Glomerular endothelial cell (primary cell): Measurements from ENCODE around the gene TNFAIP8L2. TPM values are rescaled to one million over a fixed set of nuclear protein-coding genes. Genes with fewer than 3 reads are reported as not detected.

Experiments
- DNase-seq: peaks from one replicate; pipeline ENCODE4 v3.0.0-alpha.2; 2011; ENCODE audit warnings: low read depth, low spot score; ENCODE audit errors: extremely low read depth
- total RNA-seq: library from RNA; depleted of rRNA; stranded (reverse); fragments of >200 nt; gene quantifications from 2 replicates; pipeline ENCODE4 v1.2.3, GENCODE V29; 2015

The TNFAIP8L2 gene
- total RNA-seq: not detected in 2 replicates

DNA sequence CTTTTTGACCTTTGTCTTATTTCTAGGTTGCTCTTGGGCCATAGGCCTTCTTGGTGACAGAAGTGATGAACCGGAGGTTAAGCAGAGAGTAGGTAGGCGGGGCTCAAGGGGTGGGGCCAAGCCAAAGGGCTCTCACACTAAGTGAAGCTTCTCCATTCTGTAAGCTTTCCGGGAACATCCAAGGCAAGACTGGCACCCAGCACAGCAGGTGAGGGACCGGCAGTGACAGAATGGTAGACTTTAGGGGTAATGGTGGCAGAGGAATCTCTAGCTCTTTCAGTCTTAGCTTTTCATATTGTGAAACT lies at the start of gene TNFAIP8L2:
TNFAIP8L2 (plus strand) TSS at position 135 of the 305 bp plus-strand sequence. CDS start 2,049 bp downstream, outside the sequence.
- DNase-seq: no peak

DNA sequence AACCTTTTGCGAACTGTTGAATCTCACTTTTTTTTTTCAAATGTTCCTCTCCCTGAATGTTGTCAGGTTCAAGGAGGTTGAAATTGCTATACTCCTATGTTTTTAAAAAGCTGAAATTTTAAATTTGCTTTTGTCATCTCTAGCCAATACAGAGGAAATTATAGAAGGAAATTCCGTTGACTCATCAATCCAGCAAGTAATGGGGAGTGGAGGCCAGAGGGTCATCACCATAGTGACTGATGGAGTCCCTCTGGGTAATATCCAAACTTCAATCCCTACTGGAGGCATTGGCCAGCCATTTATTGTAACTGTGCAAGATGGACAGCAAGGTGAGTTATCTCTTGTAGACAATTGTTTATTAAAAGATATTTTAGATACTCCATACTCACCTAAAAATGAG lies 49.6 kb upstream of the TNFAIP8L2 start:
- no peak for DNase-seq

DNA sequence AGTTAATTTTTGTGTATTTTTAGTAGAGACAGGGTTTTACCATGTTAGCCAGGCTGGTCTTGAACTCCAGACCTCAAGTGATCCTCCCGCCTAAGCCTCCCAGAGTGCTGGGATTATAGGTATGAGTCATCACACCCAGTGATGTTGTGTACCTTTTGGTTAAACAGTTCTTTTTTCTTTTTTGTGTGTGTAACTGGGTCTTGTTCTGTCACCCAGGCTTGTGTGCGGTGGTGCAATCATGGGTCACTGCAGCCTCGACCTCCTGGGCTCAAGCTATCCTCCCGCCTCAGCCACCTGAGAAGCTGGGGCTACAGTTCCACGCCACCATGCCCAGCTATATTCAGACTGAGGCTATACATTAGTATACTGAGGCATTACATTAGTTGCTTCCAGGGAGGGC lies 48.1 kb upstream of the TNFAIP8L2 start:
- DNase-seq: no peak

DNA sequence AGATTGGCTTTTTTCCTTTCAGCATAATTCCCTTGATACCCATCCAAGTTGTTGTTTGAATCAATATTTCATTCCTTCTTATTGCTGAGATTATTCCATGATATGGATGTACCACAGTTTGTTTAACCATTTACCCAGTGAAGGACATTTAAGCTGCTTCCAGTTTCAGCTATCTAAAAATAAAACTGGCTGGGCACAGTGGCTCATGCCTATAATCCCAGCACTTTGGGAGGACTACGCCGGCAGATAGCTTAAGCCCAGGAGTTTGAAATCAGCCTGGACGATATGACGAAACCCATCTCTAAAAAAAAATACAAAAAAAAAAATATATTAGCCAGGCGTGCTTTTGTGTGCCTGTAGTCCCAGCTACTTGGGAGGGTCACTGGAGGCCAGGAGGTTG lies 42.6 kb upstream of the TNFAIP8L2 start:
- no peak for DNase-seq

DNA sequence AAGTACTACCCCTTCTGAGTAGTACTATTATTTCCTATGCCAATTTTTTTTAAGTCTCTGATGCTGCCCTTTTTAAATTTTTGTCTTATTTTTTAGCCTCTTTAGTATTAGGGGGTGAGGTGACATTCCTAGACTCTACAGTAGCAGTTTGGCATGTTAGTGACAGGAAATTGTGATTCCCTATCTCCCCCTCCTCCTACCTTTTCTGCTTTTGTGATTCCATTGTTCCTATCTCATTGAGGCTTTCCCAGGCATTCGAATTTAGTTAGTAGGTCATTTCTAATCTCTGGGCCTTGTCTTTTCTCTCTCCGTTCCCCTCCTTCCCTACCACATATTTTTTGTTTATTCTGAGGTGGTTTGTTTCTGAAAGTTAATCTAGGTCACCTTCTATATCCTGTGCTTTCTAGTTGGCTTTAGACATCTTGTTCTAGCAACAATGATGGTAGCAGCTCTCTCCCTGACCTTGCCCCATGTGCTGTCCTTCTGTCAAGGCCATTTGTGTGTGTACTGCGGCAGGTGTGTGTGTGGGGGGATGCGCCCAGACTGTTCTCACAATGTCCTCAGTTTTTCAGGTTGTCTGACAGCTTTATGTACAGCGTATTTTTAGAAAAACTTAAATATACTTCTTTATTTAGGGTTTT lies 31.6 kb upstream of the TNFAIP8L2 start:
- no peak for DNase-seq

DNA sequence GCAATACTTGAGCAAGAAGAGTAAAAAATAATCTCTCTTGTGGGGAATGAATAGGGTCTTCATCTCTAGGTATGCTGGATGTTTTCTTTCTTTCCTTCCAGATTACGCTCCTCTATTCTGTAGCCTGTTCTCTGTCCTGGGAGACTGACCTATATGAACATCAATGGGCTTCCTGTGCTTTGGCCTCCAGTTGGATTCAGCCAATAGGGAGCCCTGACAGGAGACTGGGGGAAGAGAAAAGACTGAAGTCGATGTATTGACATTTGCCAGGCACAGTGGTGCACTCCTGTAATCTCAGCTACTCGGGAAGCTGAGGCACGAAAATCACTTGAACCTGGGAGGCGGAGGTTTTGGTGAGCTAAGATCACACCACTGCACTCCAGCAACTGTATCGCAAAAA lies 27.6 kb upstream of the TNFAIP8L2 start:
- DNase-seq: no peak

DNA sequence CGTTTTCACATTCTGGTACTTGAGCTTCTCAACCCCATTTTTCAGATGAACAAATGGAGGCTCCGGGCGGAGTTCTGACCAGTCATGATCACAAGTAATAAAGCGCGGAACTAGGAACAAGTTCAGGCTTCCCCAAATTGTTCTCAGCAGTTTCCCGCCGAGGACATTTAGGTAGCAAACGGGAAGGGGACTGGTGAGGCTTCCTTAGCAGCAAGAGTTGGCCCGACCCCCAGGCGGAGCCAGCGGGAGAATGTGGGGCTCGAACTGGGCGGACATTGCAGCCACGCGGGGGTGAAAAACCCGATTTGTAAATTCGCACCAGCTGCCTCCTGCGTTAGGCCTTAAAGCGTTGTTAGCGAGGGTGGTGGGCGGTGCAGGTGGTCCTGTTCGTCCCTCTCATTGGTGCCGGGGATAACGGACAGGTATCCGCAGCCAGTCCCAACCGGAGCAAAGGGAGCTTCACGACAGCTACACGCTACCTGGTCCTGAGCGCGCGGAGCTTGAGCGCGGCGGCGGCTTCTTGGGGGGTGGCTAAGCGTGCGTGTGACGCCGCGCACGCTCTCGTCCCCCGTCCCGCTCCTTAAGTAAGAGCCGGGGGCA lies 25.4 kb upstream of the TNFAIP8L2 start:
- DNase-seq: no peak

DNA sequence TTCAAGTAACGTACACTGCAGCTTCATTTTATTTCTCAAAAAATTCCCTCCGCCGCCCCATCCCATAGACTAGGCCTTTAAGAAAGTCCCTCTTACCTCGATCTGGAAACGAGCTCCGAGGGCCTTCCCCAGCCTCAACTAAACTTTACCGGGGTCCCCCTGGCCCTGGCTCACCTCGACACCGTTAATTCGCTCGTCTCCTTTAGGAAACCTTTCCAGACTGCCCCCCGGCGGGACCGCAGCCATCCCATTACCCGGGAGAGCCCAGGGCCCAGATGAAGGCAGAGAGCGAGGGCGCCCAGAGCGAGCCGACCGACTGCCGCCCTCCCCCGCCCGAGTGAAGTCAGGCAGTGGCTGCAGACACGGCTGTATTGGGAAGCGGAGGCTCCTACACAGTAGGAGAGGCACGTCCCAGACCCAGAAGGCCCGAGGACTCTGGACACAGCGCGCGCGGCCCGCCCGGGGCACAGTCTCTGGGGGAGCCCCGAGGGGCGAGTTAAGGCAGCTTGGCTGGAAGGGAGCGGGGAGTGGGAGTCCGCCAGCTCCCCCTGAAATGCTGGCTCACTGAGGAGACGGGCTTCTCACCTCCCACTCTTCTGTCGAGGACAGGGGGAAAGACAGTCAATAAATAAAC lies 24.6 kb upstream of the TNFAIP8L2 start:
- DNase-seq: no peak

DNA sequence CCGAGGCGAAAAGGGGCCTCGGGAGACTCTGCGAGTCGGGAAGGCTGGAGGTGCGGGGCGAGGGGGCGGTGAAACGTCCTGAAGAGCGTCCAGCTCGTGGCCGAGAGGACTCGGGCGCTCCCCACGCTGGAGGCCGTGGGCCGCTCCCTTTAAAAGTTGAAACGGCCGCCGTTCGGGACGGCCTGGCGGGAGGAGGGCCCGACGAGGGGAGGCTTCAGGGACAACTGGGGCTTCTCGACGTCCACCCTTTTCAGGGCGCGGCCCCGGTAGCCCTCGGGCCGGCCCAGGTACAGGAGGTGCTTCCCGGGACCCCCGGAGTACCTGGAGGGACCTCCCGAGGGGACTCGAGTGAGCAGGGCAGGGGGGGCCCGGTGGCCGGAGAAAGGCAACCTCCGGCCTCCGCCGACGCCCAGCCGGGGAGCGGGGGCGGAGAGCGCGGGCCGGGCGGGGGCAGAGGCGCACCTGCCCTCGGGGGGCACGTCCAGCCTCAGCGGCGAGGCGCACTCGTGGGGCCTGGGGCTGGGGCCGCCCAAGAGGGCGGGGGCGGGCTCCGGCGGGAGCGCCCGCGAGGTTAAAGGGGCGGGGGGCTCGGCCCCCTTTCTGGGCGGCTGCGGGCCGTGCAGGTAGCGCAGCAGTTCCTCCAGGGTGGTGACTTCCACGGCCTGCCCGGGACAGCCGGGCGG lies 24.0 kb upstream of the TNFAIP8L2 start:
- no peak for DNase-seq

DNA sequence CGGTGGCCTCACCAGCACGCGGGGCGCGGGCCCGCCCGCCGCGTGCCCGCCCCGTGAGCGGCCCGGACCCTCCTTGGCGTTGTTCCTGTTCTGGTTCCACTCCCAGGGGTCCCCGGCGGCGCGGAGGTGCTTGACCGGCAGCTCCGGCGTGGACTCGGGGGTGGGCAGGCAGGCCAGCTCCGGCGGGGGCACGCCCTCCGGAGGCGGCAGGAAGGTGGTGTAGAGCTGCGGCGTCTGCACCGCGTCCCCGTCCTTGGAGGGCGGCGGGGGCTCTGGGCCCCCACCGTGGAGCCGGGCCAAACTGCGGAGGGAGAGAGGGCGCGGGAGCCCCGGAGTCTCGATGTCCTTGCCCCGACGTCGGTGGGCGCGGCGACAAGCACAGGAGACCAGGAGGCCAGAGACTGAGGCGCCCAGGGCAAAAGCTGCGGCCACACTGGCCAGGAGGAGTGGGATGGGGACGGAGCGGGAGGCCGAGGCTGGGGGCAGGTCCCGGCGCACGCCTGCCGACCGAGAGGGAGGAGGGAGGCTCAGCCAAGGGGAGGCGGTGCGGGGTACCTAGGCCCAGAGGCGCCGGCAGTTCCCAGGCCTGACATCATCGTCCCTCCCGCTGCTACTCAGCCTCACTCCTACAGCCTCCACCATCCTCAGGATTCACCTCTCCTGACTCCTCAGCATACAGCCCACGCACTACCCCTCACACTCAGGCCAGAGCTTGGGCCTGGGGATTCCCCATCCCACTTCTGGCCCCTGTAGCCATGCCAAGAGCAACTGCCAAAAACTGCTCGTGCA lies 23.2 kb upstream of the TNFAIP8L2 start:
- no peak for DNase-seq

DNA sequence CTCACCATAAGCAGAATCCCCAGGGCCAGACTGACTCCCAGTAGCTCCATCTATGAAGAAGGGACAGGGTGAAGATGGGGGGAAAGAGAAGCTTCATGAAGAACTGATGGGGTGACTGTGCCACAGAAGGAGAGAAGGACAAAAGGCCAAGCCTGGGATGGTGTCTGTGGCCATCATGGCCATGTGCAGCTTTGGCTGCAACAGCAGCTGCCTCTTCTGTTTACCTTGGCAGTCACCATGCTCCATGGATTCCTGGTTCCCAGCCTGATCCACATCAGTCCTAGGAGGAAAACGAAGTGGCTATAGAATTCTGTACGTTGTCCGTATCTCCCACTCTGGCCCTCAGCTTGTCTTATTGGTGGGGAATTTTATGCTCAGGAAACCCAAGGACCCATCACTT lies 22.1 kb upstream of the TNFAIP8L2 start:
- DNase-seq: no peak

DNA sequence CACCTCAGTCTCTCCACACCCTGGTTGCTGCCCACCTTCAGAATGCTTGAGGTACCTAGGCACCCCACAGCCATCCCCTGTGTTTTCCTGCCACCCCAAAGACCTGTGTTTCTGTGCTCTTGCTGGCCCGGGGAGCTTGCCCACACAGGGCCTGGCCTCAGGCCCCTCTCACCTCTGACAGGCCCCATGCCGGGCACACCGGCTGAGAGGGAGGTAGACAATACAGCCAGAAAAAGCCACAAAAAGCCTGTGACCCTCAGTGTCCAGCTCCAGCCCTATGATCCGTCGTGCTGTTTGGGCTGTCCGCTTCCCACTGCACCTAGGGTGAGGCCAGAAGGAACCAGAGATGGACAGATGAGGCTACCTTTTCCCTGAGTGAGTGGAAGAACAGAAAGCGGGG lies 21.5 kb upstream of the TNFAIP8L2 start:
- no peak for DNase-seq

DNA sequence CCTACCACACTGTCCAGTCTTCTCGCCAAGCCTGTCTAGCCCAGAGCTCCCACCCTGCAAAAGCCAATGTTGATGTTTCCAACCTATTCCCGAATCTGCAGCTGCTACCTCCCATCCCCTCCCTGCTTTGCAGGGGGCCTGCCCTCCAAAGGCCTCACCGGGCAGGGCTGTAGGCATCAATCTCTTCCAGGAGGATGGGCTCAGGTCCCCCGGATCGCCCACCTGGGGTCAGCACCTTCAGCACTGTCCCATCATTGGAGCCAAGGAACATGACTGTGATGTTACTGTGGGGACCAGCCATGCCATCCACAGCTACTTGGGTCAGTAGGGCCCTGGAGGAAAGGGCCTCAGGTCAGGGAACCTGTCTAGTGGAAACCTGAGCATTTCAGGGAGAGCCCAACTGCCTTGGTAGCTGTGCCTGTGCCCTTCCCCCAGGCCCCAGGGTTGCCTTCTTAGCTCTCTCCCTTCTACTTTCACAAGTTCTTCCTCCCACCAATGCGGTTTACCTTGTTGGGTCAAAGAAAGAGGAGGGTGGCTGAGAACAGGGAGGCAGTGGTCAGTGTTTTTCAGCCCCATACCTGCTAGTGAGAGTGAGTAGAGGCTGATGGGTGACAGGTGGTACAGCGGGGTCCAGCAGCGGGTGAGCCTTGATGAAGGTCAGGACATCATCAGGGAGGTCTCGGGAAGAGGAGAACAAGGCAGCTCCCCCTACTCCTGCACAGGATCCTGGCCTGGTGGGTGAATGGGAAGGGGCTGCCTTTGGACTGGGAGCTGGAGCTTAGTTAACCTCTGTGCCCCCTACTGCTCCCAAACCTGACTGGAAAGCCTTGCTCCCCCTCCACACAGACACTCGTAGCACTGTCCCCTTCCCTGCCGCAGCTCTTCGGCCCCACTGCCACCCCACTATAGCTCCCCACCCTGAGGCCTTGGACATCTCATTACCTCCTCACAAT lies 20.7 kb upstream of the TNFAIP8L2 start:
- DNase-seq: no peak

DNA sequence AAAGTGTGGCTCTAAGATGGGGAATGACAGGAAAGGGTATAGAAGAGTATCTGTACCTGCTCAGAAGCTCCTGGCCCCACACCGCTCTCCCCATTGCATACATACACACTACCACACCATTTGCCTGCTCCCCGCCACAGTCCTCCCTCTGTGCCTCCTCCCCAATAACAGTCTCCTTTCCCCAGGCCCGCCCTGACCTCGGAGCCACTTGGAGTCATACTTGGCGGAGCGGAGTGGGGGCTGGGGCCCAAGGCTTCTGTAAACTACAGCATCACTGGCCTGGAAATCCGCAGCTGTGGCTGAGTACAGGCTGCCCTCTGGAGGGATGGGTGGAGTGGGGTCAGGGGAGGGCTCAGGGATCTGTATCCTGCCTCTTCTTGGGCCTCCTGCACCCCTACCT lies 18.7 kb upstream of the TNFAIP8L2 start:
- no peak for DNase-seq

DNA sequence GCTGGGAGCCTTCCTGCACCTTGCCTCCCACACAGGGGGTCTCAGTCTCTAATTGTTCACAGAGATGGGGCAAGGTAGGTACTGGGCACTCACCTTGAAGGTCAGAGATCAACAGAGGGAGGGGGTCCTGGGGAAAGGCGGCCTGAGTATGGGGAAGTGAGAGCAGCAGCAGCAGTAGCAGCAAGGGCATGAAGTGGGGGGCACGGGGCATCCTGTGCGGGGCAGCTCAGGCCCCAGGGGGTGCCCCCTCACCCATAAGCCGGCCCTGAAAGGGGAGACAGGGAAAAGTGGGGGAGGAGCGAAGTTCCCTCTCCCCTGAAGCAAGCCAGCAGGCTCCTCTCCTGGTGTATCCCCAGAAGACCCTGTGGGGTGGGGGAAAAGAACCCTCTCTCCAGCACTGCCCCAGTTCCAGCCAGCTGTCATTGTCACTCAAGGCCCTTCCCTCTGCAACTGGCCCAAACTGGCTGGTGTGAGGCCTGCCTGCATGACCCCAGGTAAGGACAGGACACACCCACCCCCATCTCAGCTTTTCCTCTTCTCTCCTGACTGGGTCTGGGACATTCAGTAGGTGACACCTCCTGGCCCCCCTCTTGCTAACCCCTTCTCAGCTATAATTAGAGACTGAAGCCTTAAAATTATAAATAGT lies 13.9 kb upstream of the TNFAIP8L2 start:
- no peak for DNase-seq

DNA sequence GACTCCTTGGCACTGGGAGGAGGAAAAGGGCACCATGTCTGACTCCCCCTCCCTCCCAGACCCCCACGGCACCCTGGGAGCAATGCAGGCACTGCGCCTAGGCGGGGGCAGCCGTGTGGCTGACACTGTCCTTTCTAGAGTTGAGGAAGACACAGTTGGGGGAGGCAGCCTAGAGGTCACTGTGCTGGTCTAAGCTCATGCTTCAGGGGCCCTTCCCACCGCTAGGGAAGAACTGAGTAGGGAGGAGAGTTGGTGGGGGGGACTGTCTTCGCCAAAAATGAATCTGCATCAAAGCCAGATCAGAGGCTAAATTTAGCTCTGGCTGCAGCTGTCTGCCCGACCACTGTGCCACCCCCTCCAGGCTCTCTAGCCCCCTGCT lies 13.4 kb upstream of the TNFAIP8L2 start:
- no peak for DNase-seq

DNA sequence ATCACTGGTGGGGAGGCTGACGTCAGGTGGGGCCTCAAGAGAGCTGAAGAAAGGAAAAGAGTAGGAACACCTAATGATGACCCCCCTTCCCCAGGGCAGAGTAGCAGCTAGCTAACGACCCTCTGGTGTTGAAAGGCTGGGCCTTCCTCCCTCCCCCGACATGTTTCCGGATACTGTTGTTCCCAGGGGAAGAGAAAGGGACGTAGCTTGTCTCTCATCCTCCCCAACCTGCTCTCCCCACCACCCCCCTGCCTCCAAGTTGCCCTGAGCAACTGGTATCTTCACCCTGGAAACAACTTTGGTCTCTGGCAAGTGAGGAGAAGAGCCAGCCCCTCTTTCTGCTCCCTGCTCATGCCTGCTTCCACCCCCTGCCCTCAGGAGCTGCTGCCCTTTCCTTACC lies 12.5 kb upstream of the TNFAIP8L2 start:
- DNase-seq: no peak

DNA sequence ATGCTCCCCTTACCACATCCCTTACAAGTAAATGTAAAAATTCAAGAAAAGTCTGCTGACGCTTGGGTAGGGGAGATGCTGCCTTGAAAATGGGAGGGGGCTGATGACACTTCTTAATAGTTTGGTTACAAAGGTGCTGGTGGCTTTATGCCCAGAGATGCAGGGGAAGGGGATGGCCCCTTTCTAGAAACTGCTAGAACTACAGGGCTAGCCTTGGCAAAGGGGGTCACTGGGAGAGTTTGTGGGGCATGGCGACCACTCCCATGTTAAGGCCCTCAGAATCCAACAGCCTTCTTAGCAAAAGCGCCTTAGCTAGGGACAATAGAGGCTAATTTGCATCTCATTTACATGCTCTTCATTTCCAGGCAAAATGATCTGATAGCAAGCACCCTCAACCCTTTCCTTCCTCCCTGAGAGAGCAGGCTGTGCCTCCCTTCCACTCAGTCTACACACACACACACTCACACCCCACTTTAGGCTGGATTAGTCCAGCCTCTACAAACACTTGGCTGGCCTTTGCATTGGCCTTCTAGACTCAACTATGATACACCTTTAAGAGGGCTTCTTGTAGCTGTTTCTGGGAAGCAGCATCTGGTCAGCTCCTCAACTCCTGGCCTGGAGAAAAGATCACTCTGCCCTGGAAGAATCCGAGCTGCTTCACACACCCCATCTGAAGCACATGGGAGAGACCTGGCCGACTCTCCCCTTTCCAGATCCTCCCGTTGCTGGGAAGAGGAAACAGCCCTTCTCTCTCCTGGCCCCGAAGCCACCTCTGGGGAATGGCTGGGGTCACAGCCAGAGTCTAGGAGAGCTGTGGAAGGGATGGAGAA lies 11.8 kb upstream of the TNFAIP8L2 start:
- no peak for DNase-seq
